ENCODE measurements around the gene PDLIM1.

PDLIM1 gene

GRCh38 chr10:95196046-95196445 lies 94.8 kb downstream of the PDLIM1 start:
- no peak for DNase-seq

GRCh38 chr10:95193944-95194343 lies 96.9 kb downstream of the PDLIM1 start, which contains the start of gene ACSM6:
Gene ACSM6 (plus strand): TSS chr10:95194238. CDS start chr10:95194486, 248 bp downstream.
- DNase-seq = no peak

DNA sequence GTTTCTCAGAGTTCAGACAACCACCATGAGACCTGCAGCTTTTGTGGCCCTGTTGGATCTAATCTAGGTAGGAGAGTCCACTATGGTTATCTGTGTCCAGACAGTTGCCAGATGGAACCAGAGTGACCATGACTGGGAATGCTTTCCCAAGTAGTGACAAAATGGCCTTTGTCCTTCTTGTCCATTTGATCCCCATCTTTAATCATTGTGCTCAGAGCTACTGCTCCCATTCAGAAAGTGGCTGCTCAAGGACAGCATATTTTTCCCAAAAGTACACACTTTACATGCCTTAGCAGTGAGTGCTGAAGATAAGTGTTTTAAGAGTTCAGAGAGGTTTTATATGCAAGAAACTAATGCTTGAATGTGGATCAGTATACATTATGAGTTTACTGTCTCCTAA lies 102.2 kb downstream of the PDLIM1 start:
- no peak for DNase-seq

DNA sequence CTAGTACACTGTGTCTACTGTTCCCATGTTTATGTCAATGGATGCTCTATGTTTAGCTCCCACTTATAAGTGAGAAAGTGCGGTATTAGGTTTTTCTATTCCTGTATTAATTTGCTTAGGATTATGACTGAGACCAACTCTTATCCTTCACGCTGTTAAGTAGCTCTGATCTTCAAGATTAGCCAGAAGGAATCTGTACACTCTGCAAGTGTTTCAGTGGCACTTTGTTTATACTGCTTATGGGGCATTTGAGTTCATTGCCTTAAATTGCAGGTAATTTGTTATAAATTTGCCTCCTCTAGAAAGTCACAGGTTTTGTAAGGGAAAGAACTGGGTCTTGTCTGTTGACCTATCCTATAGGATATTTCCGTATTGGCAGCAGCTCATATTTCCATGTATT lies 103.2 kb downstream of the PDLIM1 start:
- DNase-seq = no peak
